Measurements from ENCODE around the gene BOLA1. TPM values are rescaled to one million over a fixed set of nuclear protein-coding genes. Genes with fewer than 3 reads are reported as not detected.
A peak's percentile ranks its signal among the peaks of the same experiment; 100 is the strongest.
"Not testable (repeated sequence)": the region's sequence is repeated elsewhere in the genome, so short reads cannot be mapped to it uniquely, and the experiment has no call there.

The BOLA1 gene
- total and polyA plus RNA-seq, 9 donors: 11.8 to 17.6 (median 14.4) TPM

- H3K4me3 ChIP-seq (ENCODE audit: low read length); DNase-seq; H3K27me3 ChIP-seq (ENCODE audit: control insufficient read depth, insufficient read depth, low read length); H3K27ac ChIP-seq (ENCODE audit: low read length); H3K9me3 ChIP-seq (replicated peaks; ENCODE audit: control insufficient read depth, low read depth, low read length); H3K36me3 ChIP-seq (ENCODE audit: control insufficient read depth, insufficient read depth, low read length); H3K4me1 ChIP-seq (ENCODE audit: control insufficient read depth, insufficient read depth, low read length): not testable (repeated sequence)
- WGBS (ENCODE audit: insufficient coverage): no CpG with 5 or more reads among the region's 2 CpGs
Observed at GRCh38 chr1:149866887-149867286, 32.5 kb upstream of the BOLA1 start.

DNA sequence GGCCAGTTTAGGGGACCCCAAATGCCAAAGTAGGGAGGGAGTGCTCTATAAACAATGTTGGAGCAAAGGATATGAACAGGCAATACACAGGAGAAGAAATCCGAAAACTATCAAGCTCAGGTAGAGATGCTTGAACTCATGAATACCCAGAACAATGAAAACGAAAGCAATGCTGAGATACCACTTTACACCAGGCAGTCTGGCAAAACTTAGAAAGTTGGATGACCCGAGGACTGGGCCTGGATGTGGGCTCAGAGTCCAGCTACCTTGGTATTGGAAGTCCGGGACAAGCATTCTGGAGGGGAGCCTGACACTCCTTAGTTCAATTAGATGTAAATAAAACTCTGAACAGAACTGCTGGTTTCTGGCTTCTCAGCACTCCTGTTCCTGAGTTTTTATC is 26.3 kb upstream of the BOLA1 start:
- H3K4me1 ChIP-seq (ENCODE audit: control insufficient read depth, insufficient read depth, low read length); H3K27me3 ChIP-seq (ENCODE audit: control insufficient read depth, insufficient read depth, low read length); H3K36me3 ChIP-seq (ENCODE audit: control insufficient read depth, insufficient read depth, low read length); H3K4me3 ChIP-seq (ENCODE audit: low read length); H3K27ac ChIP-seq (ENCODE audit: low read length); DNase-seq; H3K9me3 ChIP-seq (replicated peaks; ENCODE audit: control insufficient read depth, low read depth, low read length): not testable (repeated sequence)
- WGBS (ENCODE audit: insufficient coverage): no CpG with 5 or more reads among the region's 4 CpGs

DNA sequence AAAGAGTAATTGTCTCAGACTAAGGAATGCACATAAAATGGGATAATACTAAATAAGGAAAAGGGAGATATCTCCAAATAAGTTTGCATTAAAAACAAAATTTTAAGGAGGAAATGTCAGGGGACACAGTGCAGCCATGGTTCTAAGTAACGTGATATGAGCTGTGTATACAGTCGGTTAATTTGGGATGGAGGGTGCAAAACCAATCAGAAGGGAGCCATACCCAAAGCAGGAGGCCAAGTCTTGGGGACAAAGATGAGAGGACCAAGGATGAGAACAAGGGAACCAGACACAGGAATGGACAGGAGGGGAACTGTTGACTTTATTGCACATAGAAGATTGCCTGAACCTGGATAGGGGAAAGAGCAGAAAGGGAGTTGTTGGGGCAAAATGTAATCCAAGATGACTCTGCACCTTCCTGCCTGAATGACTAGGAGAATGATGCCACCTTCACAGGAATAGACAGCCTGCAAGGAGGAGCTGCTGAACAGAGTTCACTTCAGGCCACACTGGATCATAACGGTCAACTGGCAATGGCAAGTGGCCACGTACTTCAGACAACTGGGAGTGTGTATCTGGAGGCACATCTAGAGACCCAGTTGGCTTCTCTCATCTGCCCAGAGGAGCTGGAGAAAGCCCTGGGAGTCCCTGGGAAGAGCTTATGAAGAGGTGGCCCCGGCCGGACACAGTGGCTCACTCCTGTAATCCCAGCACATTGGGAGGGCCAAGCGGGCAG is 22.0 kb upstream of the BOLA1 start:
- H3K4me1 ChIP-seq (ENCODE audit: control insufficient read depth, insufficient read depth, low read length): no peaks in the 10 kb centered on the region
- H3K36me3 ChIP-seq (ENCODE audit: control insufficient read depth, insufficient read depth, low read length): peaks cover 2% of the 10 kb centered on the region
- DNase-seq: no peak
- no peak overlapping the region for H3K27ac ChIP-seq (ENCODE audit: low read length)
- H3K27me3 ChIP-seq (ENCODE audit: control insufficient read depth, insufficient read depth, low read length): no peaks in the 10 kb centered on the region
- no peak overlapping the region for H3K4me3 ChIP-seq (ENCODE audit: low read length)
- WGBS (ENCODE audit: insufficient coverage): 75% methylated on average over 4 of the region's 7 CpGs
- H3K9me3 ChIP-seq (replicated peaks; ENCODE audit: control insufficient read depth, low read depth, low read length): no peaks in the 10 kb centered on the region

DNA sequence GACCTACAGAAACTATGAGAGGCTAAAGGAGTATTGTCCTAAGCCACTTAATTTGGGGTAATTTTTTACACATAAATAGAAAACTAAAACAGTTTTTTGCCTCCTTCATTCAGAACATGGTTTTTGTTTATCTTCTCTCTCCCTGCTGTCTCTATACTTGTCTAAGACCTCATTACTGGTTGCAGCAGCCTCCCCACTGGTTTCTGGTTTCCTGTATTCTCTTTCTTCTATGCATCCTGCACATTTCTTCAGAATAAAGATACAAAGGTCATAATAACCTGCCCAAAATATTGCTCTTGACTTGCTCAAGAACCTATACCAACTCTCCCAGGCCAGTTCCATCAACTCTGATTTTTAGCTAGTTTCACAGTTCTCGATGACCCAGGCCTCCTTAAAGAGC is 19.8 kb upstream of the BOLA1 start:
- DNase-seq: no peak

GRCh38 chr1:149881876-149882275 is 17.5 kb upstream of the BOLA1 start:
- WGBS (ENCODE audit: insufficient coverage): no CpG with 5 or more reads among the region's 1 CpG
- no peak for DNase-seq
- peaks cover 14% of the 10 kb centered on the region for H3K4me1 ChIP-seq (ENCODE audit: control insufficient read depth, insufficient read depth, low read length)
- H3K27ac ChIP-seq (ENCODE audit: low read length): no peak overlapping the region
- peaks cover 2% of the 10 kb centered on the region for H3K36me3 ChIP-seq (ENCODE audit: control insufficient read depth, insufficient read depth, low read length)
- no peaks in the 10 kb centered on the region for H3K27me3 ChIP-seq (ENCODE audit: control insufficient read depth, insufficient read depth, low read length)
- H3K9me3 ChIP-seq (replicated peaks; ENCODE audit: control insufficient read depth, low read depth, low read length): no peaks in the 10 kb centered on the region
- H3K4me3 ChIP-seq (ENCODE audit: low read length): no peak overlapping the region

More for the DNA sequence above, 19.8 kb upstream of the BOLA1 start:
- peaks cover 2% of the 10 kb centered on the region for H3K36me3 ChIP-seq (ENCODE audit: control insufficient read depth, insufficient read depth, low read length)
- H3K27ac ChIP-seq (ENCODE audit: low read length): no peak overlapping the region
- peaks cover 9% of the 10 kb centered on the region for H3K4me1 ChIP-seq (ENCODE audit: control insufficient read depth, insufficient read depth, low read length)
- H3K27me3 ChIP-seq (ENCODE audit: control insufficient read depth, insufficient read depth, low read length): no peaks in the 10 kb centered on the region
- 50% methylated on average over 1 of the region's 1 CpG for WGBS (ENCODE audit: insufficient coverage)
- no peaks in the 10 kb centered on the region for H3K9me3 ChIP-seq (replicated peaks; ENCODE audit: control insufficient read depth, low read depth, low read length)
- H3K4me3 ChIP-seq (ENCODE audit: low read length): no peak overlapping the region

DNA sequence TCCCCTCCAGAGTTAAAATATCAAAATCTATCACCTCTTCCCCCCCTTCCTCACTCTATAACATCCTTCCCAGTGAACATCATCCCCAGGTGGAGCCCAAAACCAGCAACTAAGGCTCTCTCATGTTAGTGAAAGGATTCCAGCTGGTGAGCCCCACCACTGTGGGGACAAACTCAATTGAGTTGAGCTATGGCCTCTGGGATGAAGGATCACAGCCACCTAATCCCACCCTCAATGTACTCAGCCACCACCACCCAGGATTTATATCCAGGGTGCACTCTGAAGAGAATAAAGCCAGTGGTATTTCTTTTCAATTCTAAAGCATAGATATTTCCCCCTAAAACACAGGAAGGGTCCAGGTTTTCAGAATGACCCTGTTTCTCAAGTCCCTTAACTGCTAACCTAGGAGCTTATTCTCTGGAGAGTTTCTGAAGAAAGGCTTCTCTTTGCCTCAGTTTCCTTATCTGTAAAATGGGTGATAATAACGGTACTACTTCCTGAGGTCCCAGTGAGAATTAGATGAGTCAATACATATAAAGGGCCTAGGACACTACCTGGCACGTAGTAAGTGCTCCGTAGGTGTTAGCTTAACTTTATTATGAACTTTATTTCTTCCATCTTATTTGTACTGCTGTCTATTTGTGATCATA is 15.6 kb upstream of the BOLA1 start:
- H3K4me1 ChIP-seq (ENCODE audit: control insufficient read depth, insufficient read depth, low read length): peaks cover 16% of the 10 kb centered on the region
- DNase-seq: no peak
- no peak overlapping the region for H3K4me3 ChIP-seq (ENCODE audit: low read length)
- H3K27me3 ChIP-seq (ENCODE audit: control insufficient read depth, insufficient read depth, low read length): no peaks in the 10 kb centered on the region
- WGBS (ENCODE audit: insufficient coverage): no CpG with 5 or more reads among the region's 3 CpGs
- no peak overlapping the region for H3K27ac ChIP-seq (ENCODE audit: low read length)
- H3K36me3 ChIP-seq (ENCODE audit: control insufficient read depth, insufficient read depth, low read length): no peaks in the 10 kb centered on the region
- no peaks in the 10 kb centered on the region for H3K9me3 ChIP-seq (replicated peaks; ENCODE audit: control insufficient read depth, low read depth, low read length)

- H3K27ac ChIP-seq (ENCODE audit: low read length): peak overlapping the region; percentile 99
- H3K4me1 ChIP-seq (ENCODE audit: control insufficient read depth, insufficient read depth, low read length): peaks cover 20% of the 10 kb centered on the region
- peak; percentile 70 for DNase-seq
- no peaks in the 10 kb centered on the region for H3K36me3 ChIP-seq (ENCODE audit: control insufficient read depth, insufficient read depth, low read length)
- H3K4me3 ChIP-seq (ENCODE audit: low read length): peak overlapping the region; percentile 74
- no peaks in the 10 kb centered on the region for H3K27me3 ChIP-seq (ENCODE audit: control insufficient read depth, insufficient read depth, low read length)
- no CpG with 5 or more reads among the region's 9 CpGs for WGBS (ENCODE audit: insufficient coverage)
- H3K9me3 ChIP-seq (replicated peaks; ENCODE audit: control insufficient read depth, low read depth, low read length): no peaks in the 10 kb centered on the region
Observed at GRCh38 chr1:149884433-149885338, 14.7 kb upstream of the BOLA1 start.

DNA sequence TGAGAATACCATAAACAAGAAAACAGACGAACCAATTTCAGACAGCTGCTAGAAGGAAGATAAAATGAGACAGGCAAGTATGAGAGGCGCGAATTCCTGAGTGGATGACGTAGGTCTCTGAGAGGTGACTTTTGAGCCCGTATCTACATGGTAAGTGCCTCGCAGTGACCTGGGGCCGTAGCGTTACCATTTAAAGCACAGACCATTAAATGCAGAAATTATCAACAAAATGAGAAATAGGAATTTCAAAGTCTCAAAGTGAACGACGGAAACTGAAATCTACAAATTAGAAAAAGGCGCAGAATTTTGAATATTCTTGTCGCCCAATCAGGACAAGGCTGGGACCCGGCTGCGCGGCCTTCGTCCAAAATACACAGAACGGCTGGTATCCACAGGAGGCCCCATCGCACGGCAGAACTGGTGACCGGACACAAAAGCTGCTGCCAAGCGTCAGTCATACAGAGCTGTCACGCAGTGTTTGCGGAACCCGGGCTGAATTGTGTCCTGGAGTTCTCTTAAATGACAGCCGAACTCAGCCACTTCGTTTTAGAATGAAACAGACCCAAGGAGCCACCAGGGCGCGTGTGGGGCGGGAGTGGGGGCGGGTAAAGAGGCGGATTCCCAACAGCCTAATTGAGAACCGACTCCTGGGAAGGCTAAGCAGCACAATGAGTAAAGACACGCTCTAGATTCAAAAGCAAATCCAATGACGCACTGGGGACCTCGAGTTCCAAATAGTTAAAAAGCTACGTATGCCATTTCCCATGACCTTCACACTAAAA is 13.8 kb upstream of the BOLA1 start:
- Histone ChIP-seq H3K27ac (ENCODE audit: low read length) (peak overlapping the region; percentile 99), H3K4me1 (ENCODE audit: control insufficient read depth, insufficient read depth, low read length) (peaks cover 20% of the 10 kb centered on the region), H3K36me3 (ENCODE audit: control insufficient read depth, insufficient read depth, low read length) (no peaks in the 10 kb centered on the region), H3K9me3 (replicated peaks; ENCODE audit: control insufficient read depth, low read depth, low read length) (no peaks in the 10 kb centered on the region), H3K27me3 (ENCODE audit: control insufficient read depth, insufficient read depth, low read length) (no peaks in the 10 kb centered on the region), H3K4me3 (ENCODE audit: low read length) (peak overlapping the region; percentile 74)
- DNase-seq: peak; percentile 94
- WGBS (ENCODE audit: insufficient coverage): 0% methylated on average over 24 of the region's 36 CpGs

- H3K36me3 ChIP-seq (ENCODE audit: control insufficient read depth, insufficient read depth, low read length); DNase-seq; H3K27me3 ChIP-seq (ENCODE audit: control insufficient read depth, insufficient read depth, low read length); H3K9me3 ChIP-seq (replicated peaks; ENCODE audit: control insufficient read depth, low read depth, low read length): not testable (repeated sequence)
- peak overlapping the region; percentile 99 for H3K27ac ChIP-seq (ENCODE audit: low read length)
- 0% methylated on average over 12 of the region's 19 CpGs for WGBS (ENCODE audit: insufficient coverage)
- H3K4me1 ChIP-seq (ENCODE audit: control insufficient read depth, insufficient read depth, low read length): peaks cover 20% of the 10 kb centered on the region
- H3K4me3 ChIP-seq (ENCODE audit: low read length): peak overlapping the region; percentile 74
Observed at GRCh38 chr1:149886121-149886395, 13.3 kb upstream of the BOLA1 start.
